Stimulated activated CD4-positive, alpha-beta T cell treated with anti-CD3 and anti-CD28 coated beads, Interleukin-1b, Interleukin-23, amount 100 ng/mL, for 1 hour (primary cell): ENCODE data around the gene OLFML1.

Source experiments
- DNase-seq, 2 donors: peaks; one replicate each; pipeline ENCODE4 v3.0.0-alpha.2; 2020; ENCODE audit warnings: low read depth in 2 of 2

The OLFML1 gene

GRCh38 chr11:7480113-7480512, 5.2 kb upstream of the OLFML1 start:
- DNase-seq: no peak

DNA sequence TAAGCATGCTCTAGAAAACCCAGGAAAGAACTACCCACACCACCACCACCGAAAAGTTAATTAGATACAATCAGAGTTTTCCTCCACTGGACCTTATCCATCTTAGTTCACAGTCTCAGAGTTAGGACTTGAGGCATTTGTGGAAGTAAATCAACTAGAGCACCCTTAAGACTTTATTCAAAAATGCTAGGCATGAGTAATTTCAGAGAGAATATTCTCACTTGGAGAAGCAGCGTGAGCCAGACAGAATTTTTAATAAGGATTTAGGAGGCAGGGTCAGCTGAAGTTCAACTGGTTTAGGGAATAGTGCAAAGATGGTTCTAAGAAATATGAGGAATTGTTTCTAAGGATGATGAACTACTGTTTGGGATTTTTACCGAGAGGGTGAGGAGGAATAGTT, 1.2 kb upstream of the OLFML1 start:
- DNase-seq: no peak

DNA sequence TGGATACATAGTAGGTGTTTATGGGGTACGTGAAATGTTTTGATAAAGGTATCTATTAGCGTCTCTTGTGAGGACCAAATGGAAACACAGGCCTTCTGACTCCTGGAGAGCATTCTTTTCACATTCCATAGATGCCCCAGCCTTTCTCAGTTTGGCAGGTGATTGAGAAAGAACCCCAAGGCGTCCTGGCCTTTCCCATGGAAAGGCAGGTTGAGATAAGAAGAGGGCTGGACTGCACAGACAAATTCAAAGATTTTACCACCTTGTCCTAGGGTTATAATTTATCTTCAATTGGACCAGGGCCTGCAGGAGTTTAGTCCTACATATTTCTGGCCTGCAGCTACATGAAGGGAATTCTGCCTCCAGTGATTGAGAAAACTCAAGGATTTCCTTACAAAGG, 661 bp upstream of the OLFML1 start:
- DNase-seq: no peak

DNA sequence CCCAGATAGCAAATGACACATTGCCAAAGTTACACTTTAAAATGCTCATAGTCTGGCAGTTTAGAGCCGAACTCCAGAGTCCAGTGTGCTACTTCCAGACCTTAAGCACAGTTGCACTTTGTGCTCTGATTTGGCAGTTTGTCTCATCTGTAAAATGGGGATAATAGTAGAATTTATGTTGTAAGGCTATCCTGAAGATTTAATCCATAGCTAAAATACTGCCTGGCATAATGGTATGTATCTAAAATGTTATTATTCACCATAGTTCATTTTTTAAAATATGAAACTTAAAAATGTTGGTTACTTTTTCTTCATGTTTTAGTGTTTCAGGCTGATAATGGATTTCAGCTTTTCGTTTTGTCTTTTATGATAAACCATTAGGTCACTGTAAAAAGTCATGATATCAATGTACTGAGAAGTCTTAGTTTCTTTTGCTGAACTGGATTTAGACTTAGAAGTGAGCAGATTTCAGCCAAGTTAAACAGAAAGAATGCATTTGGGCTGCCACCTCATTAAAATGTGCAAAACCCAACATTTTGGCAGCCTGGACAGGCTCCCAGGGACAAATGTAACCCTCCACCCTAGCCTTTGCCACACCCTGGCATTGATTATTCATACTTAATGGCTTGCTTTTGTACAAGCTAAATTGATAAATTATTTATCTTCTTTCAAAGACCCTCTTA, 933 bp downstream of the OLFML1 start:
- no peak for DNase-seq

DNA sequence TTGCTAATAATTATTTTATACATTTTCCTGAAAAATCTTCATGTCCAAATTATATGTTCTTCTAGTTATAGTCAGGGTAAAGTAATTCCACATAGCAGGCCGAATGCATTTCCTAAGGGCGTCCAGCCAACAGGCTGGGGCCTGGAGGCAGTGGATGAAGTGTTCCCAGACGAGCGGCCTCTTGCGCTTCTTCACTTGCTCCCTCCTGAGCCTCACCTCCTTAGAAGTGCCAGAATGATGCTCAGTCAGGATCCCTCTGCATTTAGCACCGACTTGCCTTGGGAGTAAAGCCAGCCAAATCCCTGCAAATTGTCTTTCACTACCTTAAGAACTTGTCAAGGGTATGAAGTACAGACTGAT, 1.5 kb downstream of the OLFML1 start:
- no peak for DNase-seq

DNA sequence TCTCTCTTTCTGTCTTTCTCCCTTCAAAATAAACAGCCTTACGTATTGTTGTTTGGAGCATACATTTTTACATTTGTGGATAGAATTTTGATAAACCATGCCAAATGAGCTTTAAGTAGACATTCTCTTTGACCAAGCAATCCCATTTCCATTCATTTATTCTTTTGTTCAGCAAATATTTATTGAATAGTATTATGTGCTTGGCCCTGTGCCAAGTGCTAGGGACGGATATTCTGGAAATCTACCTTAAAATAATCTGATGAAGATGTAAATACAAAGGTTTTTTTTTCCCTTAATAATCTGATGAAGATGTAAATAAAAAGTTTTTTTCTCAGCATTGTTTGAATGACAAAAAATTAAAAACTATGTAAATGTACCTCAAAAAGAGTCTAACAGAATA, 2.1 kb downstream of the OLFML1 start:
- no peak for DNase-seq

- DNase-seq: no peak
Measured at GRCh38 chr11:7488681-7489080, 3.4 kb downstream of the OLFML1 start.

DNA sequence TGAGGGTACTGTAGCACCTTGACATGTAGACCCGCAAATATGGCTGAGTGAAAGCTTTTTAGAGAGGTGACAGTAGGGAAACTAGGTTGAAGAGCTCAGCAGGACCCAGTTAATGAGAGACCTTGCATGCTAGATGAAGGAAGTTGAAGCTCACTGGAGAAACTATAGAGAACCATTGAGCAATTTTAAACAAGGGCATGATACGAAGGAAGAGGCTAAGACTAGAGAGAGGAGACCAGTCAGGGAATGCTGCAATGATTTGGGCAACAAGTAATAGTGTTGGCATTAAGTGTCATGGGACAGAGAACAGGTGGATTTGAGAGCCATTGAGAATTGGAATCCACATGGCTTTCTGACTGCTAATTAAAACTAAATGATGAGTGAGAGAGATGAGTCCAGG, 4.1 kb downstream of the OLFML1 start:
- no peak for DNase-seq

- DNase-seq: no peak
Measured at GRCh38 chr11:7490054-7490453, 4.7 kb downstream of the OLFML1 start.

DNA sequence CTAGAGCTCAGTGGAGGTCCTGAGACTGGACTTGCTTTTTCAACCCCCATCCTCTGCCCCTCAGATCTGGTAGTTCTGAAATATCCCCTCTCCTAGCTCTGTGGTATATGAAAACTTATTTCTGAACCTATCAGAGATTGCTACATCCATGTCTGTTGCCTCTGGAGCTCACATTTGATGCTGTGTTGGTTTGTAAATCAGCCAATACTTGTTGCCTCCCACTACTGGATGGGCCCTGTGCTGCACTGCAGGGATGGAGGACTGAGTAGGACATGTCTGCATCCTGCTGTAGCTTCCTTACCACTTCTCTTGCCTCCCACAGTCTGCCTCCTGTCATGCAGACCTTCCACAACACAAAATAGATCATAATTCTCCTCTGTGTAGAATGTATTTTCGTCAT, 5.2 kb downstream of the OLFML1 start:
- no peak for DNase-seq

GRCh38 chr11:7492253-7492652, 6.9 kb downstream of the OLFML1 start:
- no peak for DNase-seq

GRCh38 chr11:7493670-7494069, 8.4 kb downstream of the OLFML1 start:
- no peak for DNase-seq

DNA sequence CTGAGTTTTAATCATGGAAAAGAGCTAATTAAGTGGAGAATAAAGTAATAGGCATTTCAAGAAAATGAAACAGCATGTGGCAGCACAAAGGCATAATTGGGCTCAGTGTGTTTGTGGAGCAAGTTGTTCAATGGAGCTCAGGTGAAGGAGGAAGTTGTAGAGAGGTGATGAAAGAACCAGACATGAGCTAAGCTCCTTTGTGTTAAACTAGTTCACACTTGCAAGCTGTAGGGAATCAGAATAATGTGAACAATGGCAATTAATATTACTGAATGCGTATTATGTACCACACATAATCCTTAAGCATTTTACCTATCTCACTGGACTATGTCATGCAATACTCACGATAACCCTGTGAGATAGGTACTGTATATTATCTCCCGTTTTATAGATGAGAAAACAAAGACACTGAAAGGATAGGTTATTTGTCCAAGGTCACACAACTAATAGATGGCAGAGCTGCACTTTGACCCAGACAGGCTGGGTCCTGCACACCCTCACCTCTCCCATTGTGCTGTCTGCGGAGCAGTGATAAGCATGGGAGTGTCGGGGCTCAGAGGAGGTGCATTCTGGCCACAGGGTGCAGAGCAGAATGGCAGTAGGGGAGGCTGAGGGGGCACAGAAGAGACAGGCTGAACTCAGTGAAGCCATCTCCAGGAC, 8.9 kb downstream of the OLFML1 start:
- DNase-seq: no peak

- DNase-seq: no peak
Measured at GRCh38 chr11:7495882-7496551, 10.7 kb downstream of the OLFML1 start.

DNA sequence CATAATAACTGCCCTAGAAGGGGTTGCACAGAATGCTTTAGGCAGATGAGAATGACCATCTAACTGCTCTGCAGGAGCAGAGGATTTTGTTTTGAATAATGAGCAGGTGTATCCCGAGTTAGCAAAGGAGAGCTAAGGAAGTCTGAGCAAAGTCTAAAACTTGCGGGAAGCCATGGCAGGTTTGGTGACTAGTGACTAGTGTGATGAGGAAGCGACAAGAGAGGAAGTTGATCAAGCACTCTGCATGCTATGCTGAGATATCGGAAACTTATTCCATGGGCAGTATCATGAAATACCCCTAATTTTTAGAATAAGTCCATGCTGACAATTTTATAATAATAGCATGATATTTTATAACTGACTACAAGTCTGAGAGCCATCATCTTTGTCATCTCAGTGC, 12.9 kb downstream of the OLFML1 start:
- no peak for DNase-seq

DNA sequence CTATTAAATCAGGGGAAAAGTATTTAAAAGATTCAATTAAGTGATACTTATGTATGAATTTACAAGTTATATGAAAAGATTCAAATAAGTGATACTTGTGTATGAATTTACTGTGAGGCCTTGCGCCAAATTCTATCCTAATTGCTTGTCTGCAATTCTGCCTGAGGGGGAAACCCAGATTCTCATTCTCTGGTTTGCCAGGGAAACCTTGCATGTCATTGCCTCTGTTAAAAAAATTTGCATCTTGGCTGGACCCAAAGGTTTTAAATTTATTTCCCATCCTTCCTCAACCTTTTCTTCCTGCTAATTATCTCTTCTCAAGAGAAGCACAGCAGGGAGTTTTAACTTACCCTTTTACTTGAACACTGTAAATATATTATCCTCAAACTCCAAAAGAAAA, 13.8 kb downstream of the OLFML1 start:
- no peak for DNase-seq

DNA sequence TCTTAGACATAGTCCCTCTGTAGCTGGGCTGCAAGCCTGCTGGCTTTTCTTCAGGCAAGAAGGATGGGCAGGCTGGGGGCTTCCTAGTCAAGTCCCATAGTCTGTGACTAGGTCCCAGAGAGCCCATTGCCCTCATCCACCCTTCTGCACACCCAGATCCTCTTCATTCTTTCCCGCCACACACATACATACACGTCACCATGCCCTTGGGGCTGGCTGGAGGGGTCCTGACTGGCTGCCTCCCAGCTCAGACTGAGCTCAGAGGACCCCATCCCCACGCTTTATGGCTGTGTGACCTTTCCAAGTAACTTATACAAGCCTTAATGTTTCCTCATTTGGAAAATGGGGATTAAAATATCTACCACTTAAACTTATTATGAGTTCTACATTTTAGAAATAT, 14.9 kb downstream of the OLFML1 start:
- no peak for DNase-seq

- DNase-seq: no peak
Measured at GRCh38 chr11:7501251-7501650, 15.9 kb downstream of the OLFML1 start.

DNA sequence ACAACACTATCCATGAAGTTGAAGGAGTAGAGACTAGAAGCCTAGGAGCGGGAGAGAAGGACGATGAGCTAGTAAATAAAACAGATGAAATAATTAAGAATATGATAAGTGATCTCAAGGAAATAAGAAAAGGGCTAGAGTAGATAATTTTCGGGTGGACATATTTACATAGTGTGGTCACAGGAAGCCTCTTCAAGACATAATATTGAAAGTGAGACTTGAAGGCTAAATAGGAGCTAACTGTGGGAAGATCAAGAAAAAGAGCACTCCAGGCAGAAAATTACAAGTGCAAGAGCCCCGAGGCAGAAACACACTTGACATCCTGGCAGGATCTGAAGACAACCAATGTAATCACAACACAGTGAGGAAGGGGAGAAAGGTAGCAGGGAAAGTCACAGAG, 16.6 kb downstream of the OLFML1 start:
- DNase-seq: no peak

DNA sequence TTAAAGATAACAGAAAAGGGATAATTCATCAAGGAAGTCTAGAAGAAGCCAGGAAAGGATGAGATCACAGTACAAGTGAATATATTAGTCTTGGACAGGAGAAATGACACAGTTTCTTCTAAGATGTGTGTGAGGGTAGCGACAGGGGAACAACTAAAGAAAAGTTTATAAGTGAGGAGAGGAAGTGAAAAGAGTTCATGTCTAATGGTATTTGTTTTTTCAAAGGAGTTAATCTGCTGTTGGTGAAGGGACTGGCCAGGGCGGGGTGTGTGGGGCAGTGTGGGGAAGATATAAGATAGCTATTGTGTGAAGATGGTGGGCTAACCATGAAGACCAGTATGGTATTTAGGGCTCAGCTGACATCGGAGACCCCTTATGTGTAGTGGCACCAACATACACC, 20.9 kb downstream of the OLFML1 start:
- no peak for DNase-seq

DNA sequence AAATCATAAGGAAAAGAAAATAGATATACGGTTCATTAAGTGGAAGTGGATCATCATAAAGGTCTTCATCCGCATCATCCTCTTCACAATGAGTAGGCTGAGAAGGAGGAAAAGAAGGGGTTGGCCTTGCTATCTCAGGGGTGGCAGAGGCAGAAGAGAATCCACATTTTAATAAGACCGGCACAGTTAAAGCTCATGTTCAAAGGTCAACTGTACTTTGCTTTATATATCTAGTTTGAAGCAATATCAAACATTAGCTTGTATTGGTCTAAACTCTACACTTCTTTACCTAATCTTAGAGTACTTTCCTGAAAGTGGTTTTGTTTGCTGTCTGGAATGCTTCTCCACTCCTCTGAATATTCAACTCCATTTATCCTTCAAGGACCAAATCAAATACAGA, 22.8 kb downstream of the OLFML1 start:
- DNase-seq: no peak

DNA sequence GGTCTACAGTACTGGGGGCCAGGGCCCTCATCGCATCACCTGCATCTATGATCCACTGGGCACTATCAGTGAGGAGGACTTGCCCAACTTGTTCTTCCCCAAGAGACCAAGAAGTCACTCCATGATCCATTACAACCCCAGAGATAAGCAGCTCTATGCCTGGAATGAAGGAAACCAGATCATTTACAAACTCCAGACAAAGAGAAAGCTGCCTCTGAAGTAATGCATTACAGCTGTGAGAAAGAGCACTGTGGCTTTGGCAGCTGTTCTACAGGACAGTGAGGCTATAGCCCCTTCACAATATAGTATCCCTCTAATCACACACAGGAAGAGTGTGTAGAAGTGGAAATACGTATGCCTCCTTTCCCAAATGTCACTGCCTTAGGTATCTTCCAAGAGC, 24.7 kb downstream of the OLFML1 start:
- DNase-seq: no peak

DNA sequence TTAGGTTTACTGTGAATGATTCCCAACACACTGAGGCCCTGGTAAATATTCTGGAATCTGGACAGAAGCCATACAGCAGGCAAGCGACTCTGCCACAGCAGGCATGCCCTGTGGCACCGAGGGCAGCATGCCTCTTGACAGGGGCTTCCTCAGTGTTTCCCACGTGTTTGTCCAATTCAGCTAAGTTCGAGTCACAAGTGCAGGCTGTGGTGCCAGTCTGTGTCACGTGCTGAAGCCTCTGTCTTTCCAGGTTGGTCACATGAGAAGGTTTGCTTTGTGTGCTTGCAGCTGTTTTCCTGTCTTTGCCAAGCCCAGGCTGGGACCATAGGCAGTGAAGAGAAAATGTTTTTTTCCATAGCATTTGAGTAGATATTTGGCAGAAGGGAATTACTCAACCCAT, 26.1 kb downstream of the OLFML1 start:
- DNase-seq: no peak
